NAMALWA (cell line): ENCODE measurements around the gene RIN3.

Source experiments
- DNase-seq: peaks from one replicate; pipeline ENCODE4 v3.0.0-alpha.2; 2015; ENCODE audit warnings: low spot score

The RIN3 gene

GRCh38 chr14:92646952-92647796, 133.6 kb downstream of the RIN3 start:
- no peak for DNase-seq

GRCh38 chr14:92647797-92648279, 134.3 kb downstream of the RIN3 start:
- DNase-seq: no peak

DNA sequence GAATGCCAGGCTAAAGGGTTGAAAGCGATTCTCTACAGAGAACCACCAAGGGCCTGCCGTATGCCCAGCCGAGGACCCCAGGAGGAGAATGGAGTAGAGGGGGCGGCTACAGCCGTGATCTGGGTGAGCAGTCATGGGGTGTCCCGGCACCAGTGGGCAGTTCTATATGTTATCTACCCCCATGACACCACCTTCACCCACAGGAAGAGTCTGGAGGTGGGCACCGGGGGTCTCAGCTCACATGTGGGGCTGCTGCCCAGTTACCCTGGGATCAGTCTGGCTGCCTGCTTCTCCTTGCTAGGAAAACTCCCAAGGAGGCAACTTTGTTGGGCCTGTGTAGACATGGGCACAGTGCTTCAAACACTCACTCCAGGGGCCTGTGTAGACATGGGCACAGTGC, 135.5 kb downstream of the RIN3 start:
- no peak for DNase-seq

GRCh38 chr14:92649934-92650545, 136.5 kb downstream of the RIN3 start:
- no peak for DNase-seq

DNA sequence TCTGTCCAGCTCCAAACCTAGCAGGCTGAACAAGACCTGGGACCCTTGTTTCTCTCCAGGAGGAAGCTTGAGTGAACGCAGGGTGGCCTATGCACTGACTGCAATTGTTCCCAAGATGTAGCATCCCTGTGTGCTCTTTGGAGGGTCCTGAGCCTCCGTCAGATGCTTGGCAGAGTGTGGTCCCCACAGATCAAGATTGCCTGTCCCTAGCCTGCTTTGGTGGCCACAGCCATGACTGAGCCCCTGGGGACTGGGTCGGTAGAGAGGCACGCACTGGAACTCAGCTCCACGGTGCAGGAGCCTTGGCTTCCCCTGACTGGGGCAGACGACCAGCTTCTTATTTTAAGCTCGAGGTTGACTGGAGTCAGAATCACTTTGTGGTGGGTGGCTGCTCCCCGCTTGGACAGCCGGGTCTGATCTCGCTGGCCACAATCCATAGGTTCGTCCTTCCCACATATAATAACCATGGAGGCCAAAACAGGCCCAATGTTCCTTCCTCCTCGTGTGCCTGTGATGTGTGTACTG, 137.1 kb downstream of the RIN3 start:
- DNase-seq: no peak

DNA sequence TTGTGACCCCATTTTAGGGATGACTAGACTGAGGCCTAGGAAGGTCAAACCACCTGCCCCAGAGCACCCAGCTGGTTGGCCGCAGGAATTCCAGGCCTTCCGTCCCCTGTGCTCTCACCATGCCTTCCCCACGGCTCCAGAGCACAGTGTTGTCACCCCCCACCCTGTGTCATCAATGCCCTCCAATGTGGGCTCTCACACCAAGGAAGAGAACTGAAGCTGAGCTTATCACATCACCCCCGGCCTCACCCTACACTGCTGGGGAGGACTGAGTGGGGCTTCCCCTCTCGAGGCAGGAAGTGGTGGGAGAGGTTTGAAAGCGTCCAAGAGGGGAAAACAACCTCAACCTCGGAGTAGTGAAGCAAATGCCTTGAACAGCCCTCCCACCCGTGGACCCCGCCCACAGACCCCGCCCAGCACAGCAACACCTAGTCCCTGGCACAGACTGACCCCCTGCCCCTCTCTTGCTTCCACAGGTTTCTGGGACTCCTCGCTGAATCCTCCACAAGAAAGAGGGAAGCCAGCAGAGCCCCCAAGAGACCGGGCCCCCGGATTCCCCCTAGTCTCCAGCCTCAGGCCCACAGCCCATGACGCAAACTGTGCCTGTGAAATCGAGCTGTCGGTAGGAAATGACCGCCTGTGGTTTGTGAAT, 137.7 kb downstream of the RIN3 start:
- DNase-seq: peak; percentile 16

DNA sequence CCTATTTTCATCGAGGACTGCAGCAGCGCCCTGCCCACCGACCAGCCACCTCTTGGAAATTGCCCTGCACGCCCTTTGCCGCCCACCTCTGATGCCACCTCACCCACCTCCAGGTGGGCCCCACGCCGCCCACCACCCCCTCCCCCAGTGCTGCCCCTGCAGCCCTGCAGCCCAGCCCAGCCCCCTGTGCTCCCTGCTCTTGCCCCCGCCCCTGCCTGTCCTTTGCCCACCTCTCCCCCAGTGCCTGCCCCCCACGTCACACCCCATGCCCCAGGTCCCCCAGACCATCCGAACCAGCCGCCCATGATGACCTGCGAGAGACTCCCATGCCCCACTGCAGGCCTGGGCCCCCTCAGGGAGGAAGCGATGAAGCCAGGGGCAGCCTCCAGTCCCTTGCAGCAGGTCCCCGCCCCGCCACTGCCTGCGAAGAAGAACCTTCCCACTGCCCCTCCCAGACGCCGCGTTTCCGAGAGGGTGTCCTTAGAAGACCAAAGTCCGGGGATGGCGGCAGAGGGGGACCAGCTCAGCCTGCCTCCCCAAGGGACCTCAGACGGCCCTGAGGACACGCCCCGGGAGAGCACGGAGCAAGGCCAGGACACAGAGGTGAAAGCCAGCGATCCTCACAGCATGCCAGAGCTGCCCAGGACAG, 138.3 kb downstream of the RIN3 start:
- DNase-seq: no peak

DNA sequence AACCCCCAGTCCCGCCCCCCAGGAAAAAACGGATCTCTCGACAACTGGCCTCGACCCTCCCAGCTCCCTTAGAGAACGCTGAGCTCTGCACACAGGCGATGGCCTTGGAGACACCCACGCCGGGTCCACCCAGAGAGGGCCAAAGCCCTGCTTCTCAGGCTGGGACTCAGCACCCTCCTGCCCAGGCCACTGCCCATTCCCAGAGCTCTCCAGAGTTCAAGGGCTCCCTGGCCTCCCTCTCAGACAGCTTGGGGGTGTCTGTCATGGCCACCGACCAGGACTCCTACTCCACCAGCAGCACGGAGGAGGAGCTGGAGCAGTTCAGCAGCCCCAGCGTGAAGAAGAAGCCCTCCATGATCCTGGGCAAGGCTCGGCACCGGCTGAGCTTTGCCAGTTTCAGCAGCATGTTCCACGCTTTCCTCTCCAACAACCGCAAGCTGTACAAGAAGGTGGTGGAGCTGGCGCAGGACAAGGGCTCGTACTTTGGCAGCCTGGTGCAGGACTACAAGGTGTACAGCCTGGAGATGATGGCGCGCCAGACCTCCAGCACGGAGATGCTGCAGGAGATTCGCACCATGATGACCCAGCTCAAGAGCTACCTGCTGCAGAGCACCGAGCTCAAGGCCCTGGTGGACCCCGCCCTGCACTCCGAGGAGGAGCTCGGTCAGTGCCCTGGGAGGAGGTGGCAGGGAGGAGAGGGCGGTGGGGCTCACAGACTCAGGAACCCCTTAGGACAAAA, 139.0 kb downstream of the RIN3 start:
- DNase-seq: no peak

DNA sequence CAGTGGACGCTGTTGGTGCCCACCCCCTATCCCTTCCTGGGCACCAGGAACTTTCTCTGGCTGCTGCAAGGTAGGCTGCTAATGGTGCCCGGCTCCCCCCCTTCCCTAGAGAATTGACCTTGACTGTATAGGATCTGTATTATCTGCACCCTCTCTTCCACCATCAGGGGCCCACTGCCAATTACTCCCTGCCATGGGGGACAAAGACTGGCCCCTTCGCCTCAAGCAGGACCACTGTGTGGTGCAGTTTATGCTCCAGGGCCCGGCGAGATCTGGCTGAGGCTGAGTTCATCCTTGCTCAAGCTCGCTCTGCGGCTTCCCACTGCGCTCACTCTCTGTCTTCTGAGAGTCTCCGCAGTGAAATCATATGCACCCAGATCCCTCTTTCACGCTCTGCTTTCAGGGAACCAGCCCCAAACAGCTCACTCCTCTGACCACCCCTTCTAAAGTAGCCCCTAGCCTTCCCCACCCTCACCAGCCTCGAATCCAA, 139.6 kb downstream of the RIN3 start:
- DNase-seq: no peak

GRCh38 chr14:92654239-92654901, 140.8 kb downstream of the RIN3 start:
- no peak for DNase-seq

DNA sequence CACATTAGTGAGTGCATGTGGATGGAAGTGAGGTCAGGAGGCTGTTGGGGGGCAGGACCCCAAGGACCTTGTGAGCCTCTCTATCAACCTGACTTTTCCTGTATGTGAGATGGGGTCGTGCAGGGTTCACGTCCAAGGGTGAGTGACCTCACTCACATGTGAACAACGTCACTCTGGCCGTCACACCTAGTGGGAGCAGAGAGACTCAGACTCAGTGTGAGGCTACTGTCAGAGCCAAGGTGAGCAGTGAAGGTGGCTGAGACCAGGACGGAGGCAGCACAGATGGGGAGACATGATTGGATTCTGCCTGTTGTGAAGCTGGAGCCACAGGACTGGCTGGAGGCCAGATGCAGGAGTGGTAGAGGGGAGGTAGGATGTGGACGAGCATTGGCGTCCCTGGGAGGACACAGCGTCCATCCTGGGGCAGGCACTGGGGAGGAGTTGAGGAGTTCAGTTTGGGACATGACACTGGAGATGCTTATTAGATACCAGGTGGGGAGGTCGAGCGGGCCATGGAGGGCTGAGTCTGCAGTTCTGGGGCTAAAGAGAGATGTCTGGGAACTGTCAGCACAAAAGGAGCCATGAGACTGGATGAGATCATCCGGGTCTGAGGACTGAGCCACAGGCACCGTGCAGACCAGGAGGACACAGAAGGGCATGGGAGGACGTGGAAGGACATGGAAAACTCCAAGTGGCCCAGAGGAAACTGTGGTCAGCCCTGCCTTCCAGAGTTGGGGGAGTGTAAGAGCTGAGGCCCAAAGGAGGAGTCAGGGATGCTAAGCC, 142.0 kb downstream of the RIN3 start:
- no peak for DNase-seq

GRCh38 chr14:92656306-92657081, 142.9 kb downstream of the RIN3 start:
- DNase-seq: no peak

- DNase-seq: no peak
Measured at GRCh38 chr14:92657457-92658142, 144.0 kb downstream of the RIN3 start.

- DNase-seq: no peak
Measured at GRCh38 chr14:92658160-92658559, 144.6 kb downstream of the RIN3 start.

DNA sequence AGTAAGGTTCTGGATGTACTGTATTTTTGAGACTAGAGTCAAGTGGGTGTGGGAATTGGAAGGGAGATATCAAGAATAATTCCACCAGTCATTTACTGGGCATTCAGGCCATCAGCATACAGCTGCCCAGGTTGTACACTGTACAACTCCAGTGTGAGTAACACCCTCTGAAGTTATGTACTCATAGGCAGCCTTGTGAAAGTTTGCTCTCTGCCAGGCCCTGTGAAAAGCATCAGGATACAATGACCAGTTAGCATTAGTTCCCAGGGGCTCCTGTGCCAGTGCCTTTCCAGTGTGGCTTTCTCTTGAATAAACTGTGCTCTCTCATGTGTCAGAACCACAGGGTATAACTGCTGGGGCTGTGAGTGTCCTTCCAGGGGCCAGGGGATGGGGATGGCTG, 145.1 kb downstream of the RIN3 start:
- DNase-seq: no peak

GRCh38 chr14:92659765-92660561, 146.4 kb downstream of the RIN3 start:
- no peak for DNase-seq

GRCh38 chr14:92660571-92660970, 147.0 kb downstream of the RIN3 start:
- no peak for DNase-seq

DNA sequence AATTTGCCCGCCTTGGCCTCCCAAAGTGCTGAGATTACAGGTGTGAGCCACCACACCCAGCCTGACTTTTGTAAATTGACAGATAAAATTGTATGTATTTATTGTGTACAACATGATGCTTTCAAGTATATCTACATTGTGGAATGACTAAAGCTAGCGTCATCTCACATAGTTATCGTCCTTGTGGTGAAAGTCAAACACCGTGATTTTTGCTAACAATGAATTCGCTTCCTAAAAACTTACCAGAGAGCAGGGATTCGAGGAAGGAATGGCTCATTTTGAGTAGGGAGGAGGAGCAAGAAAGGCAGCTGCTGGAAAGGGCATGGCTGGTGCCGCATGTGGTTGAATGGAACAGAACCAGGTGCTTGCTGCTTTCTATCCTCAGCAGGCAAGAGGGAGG, 149.5 kb downstream of the RIN3 start:
- DNase-seq: no peak
